K562 (cell line): ENCODE measurements around the gene DIP2B. TPM values are rescaled to one million over a fixed set of nuclear protein-coding genes. Genes with fewer than 3 reads are reported as not detected.

Source experiments
- ATAC-seq: fragments of 200-7000 bp; cut with Tn5 transposase; 3 replicates; pipeline ENCODE4 v1.9.1; 2020; ENCODE audit warnings: moderate library complexity
- BruUV-seq: library from RNA; stranded (reverse); fragments of 400-500 nt; replicated peaks from 2 replicates; lab custom pipeline; 2021; lab: Mats Ljungman, UMichigan
- CTCF ChIA-PET: fragments of 300-600 bp; formaldehyde crosslinking; extraction: SDS; loops from one replicate; lab custom pipeline; 2021; ENCODE audit warnings: low intra/inter-chr PET ratio; lab: Yijun Ruan, JAX
- POLR2A ChIA-PET: fragments of 300-600, 350-650 bp; sonication (Branson Sonifier 250); formaldehyde crosslinking; extraction: SDS; loops from one replicate; lab custom pipeline; 2021; ENCODE audit warnings: antibody characterized with exemption, inconsistent platforms; lab: Yijun Ruan, JAX
- DNase-seq, 4 experiments: peaks; one replicate each; pipeline versions ENCODE4 v3.0.0 to v3.0.0-alpha.2; 2011 to 2018; ENCODE audit warnings: low spot score in 3 of 4, mixed read lengths in 3 of 4; ENCODE audit errors: extremely low read depth in 1 of 4
- FAIRE-seq: peaks from 2 replicates; lab custom pipeline; 2011; peaks lifted over from hg19 to GRCh38; lab: Jason Lieb, UNC
- H2AFZ ChIP-seq: 2 replicates; pipeline ENCODE4 v1.6.0; 2011; ENCODE audit warnings: low read depth, low read length, control low read depth, inconsistent platforms
- H3K27ac ChIP-seq: fragments of 200-600 bp; 3 replicates; pipeline ENCODE4 v1.8.0; 2011; ENCODE audit warnings: low read depth, mild to moderate bottlenecking, control low read depth, inconsistent platforms, low read length, moderate library complexity, mixed read lengths; ENCODE audit errors: extremely low read depth
- H3K27me3 ChIP-seq, 2 experiments: fragments of 300-600 bp in 1 of 2; 2 replicates in 1 of 2; 3 replicates in 1 of 2; pipeline versions ENCODE4 v1.6.0 to v1.8.0; 2011; ENCODE audit warnings: inconsistent platforms in 2 of 2, low read length in 2 of 2, mild to moderate bottlenecking in 1 of 2, mixed read lengths in 1 of 2, moderate library complexity in 1 of 2; ENCODE audit not compliant: control insufficient read depth in 2 of 2, insufficient read depth in 2 of 2
- H3K36me3 ChIP-seq: fragments of 300-600 bp; 3 replicates; pipeline ENCODE4 v1.8.0; 2011; ENCODE audit warnings: mild to moderate bottlenecking, low read length, inconsistent platforms; ENCODE audit not compliant: control insufficient read depth, insufficient read depth
- H3K4me1 ChIP-seq, 2 experiments: fragments of 200-600 bp in 1 of 2; replicated peaks in 1 of 2; 2 replicates in 1 of 2; 3 replicates in 1 of 2; pipeline versions ENCODE4 v1.5.1 to v1.8.0; 2011; ENCODE audit warnings: inconsistent platforms in 2 of 2, low read length in 2 of 2, mild to moderate bottlenecking in 1 of 2, mixed read lengths in 1 of 2, moderate library complexity in 1 of 2; ENCODE audit not compliant: control insufficient read depth in 2 of 2, insufficient read depth in 2 of 2
- H3K4me2 ChIP-seq: 2 replicates; pipeline ENCODE4 v1.6.1; 2011; ENCODE audit warnings: low read length, control low read depth, inconsistent platforms, mixed read lengths; ENCODE audit not compliant: insufficient read depth
- H3K4me3 ChIP-seq: fragments of 200-600 bp; sonication (generic), shearing (Covaris generic); 2 replicates; pipeline ENCODE4 v1.5.1; 2016; ENCODE audit warnings: control low read depth, inconsistent platforms
- H3K79me2 ChIP-seq: fragments of 200-600 bp; 3 replicates; pipeline ENCODE4 v1.8.0; 2011; ENCODE audit warnings: low read length, inconsistent platforms; ENCODE audit not compliant: control insufficient read depth, insufficient read depth
- H3K9ac ChIP-seq, 2 experiments: 2 replicates each; pipeline versions ENCODE4 v1.6.0 to v1.6.1; 2011; ENCODE audit warnings: low read depth in 2 of 2, low read length in 2 of 2, control low read depth in 1 of 2, inconsistent platforms in 1 of 2, mild to moderate bottlenecking in 1 of 2, mixed read lengths in 1 of 2; ENCODE audit not compliant: insufficient read depth in 1 of 2
- H3K9me1 ChIP-seq: one replicate; pipeline ENCODE4 v1.6.0; 2011; ENCODE audit warnings: inconsistent platforms, mild to moderate bottlenecking, low read length, moderate library complexity; ENCODE audit not compliant: control insufficient read depth, insufficient read depth
- H3K9me3 ChIP-seq: replicated peaks from 2 replicates; pipeline ENCODE4 v1.5.1; 2011; ENCODE audit warnings: low read depth, low read length, inconsistent platforms; ENCODE audit not compliant: control insufficient read depth, insufficient read depth
- H4K20me1 ChIP-seq: replicated peaks from 2 replicates; pipeline ENCODE4 v1.6.1; 2011; ENCODE audit warnings: low read length, inconsistent platforms, mixed read lengths; ENCODE audit not compliant: control insufficient read depth, insufficient read depth
- CHD7 ChIP-seq: fragments of 200-600 bp; sonication (generic); IDR thresholded peaks from one replicate; pipeline ENCODE4 v1.6.1; 2012; ENCODE audit warnings: mild to moderate bottlenecking, low read depth, low read length, inconsistent platforms
- DPF2 ChIP-seq: fragments of 450-650 bp; IDR thresholded peaks from 2 replicates; pipeline ENCODE4 v1.6.1; 2016
- NELFE ChIP-seq: IDR thresholded peaks from 2 replicates; pipeline ENCODE4 v1.6.1; 2011; ENCODE audit warnings: mild to moderate bottlenecking; ENCODE audit not compliant: insufficient read depth, insufficient read length
- TAF15 ChIP-seq: fragments of 200-400 bp; formaldehyde crosslinking; IDR thresholded peaks from 2 replicates; pipeline ENCODE4 v1.6.1; 2017; ENCODE audit warnings: mild to moderate bottlenecking, low read depth, low read length, moderate library complexity
- ZNF511 ChIP-seq: sonication (generic); formaldehyde crosslinking; IDR thresholded peaks from 2 replicates; pipeline ENCODE4 v1.8.0; 2022; ENCODE audit warnings: mild to moderate bottlenecking, missing genetic modification reagents
- ZNF561 ChIP-seq: fragments of 450-650 bp; formaldehyde crosslinking; conservative IDR thresholded peaks from 2 replicates; pipeline ENCODE4 v1.4.0; 2020; ENCODE audit warnings: mild to moderate bottlenecking, moderate library complexity
- WGBS: fragments of 100-300 bp; shearing (Covaris generic); methylation state at CpG from one replicate; pipeline ENCODE4 v1.1.6; 2016; ENCODE audit warnings: low coverage, mixed read lengths; ENCODE audit not compliant: insufficient coverage; ENCODE audit errors: missing lambda C conversion rate; 5-methylcytosine and 5-hydroxymethylcytosine counted together
- in situ Hi-C: fragments of 300-500 bp; cut with MboI; formaldehyde crosslinking; loops from 4 replicates; pipeline ENCODE4 v1.15.0; 2018; ENCODE audit warnings: inconsistent platforms, mixed read lengths
- intact Hi-C: fragments of 100-400 bp; cut with micrococcal nuclease; formaldehyde crosslinking; loops from 2 replicates; pipeline ENCODE4 v1.14.2; 2022
- polyA plus RNA-seq, 8 experiments: library from polyadenylated mRNA; depleted of rRNA in 4 of 8; stranded (reverse) in 5 of 8; unstranded in 3 of 8; fragments of >200 nt; fragmentation: Nextera tagmentation in 2 of 8; fragmentation: Illumina TruSeq in 1 of 8; extraction: Ambion mirVana in 2 of 8; extraction: Trizol in 1 of 8; gene quantifications; 2 replicates each; pipeline versions ENCODE4 v1.2.1 to v1.2.3, GENCODE V29; 2011 to 2014; ENCODE audit warnings: inconsistent platforms in 1 of 8, missing spikeins in 1 of 8
- total RNA-seq, 7 experiments: library from RNA; depleted of rRNA in 6 of 7; stranded (reverse); fragments of >200 nt in 6 of 7; fragmentation: Illumina TruSeq in 2 of 7; extraction: Trizol in 2 of 7; gene quantifications; 2 replicates each; pipeline versions ENCODE4 v1.2.1 to v1.2.3, GENCODE V29; 2011 to 2021; ENCODE audit warnings: low replicate concordance in 1 of 7
- TF ChIP-seq, protein P1 (sequence below): fragments of 150-350 bp; conservative IDR thresholded peaks from 2 replicates; pipeline ENCODE4 v1.6.1; 2014; ENCODE audit warnings: low read length

Gene DIP2B
- total and polyA plus RNA-seq, 9 of the 15 experiments (the other 6 are each of a cell fraction or from before 2014, with no cell fraction given), result 4.6 to 26.1 (median 18.8) TPM

GRCh38 chr12:50477241-50477832 is 27.4 kb upstream of the DIP2B start:
- ChIA-PET CTCF (no interaction called here), POLR2A (no interaction called here)
- H3K9me1 ChIP-seq, result no peaks in the 10 kb centered on the region
- intact Hi-C loops (no loop called here), in situ Hi-C loops (no loop called here)
- BruUV-seq, result no TSS peak
- no peaks in the 10 kb centered on the region for H4K20me1 ChIP-seq
- no peak for DNase-seq
- H3K9ac ChIP-seq, result no peak overlapping the region
- FAIRE-seq, result no peak
- H3K27ac ChIP-seq, result no peak overlapping the region
- H3K4me1 ChIP-seq, result no peaks in the 10 kb centered on the region
- peaks cover 60% of the 10 kb centered on the region; the same call in 2 of the 3 replicates for H3K36me3 ChIP-seq
- no peak for TF ChIP-seq ZNF561 (CRISPR knock-in tag)
- no peak for TF ChIP-seq ZNF511
- TF ChIP-seq CHD7, result no peak
- TF ChIP-seq TAF15, result no peak
- TF ChIP-seq, protein P1, sequence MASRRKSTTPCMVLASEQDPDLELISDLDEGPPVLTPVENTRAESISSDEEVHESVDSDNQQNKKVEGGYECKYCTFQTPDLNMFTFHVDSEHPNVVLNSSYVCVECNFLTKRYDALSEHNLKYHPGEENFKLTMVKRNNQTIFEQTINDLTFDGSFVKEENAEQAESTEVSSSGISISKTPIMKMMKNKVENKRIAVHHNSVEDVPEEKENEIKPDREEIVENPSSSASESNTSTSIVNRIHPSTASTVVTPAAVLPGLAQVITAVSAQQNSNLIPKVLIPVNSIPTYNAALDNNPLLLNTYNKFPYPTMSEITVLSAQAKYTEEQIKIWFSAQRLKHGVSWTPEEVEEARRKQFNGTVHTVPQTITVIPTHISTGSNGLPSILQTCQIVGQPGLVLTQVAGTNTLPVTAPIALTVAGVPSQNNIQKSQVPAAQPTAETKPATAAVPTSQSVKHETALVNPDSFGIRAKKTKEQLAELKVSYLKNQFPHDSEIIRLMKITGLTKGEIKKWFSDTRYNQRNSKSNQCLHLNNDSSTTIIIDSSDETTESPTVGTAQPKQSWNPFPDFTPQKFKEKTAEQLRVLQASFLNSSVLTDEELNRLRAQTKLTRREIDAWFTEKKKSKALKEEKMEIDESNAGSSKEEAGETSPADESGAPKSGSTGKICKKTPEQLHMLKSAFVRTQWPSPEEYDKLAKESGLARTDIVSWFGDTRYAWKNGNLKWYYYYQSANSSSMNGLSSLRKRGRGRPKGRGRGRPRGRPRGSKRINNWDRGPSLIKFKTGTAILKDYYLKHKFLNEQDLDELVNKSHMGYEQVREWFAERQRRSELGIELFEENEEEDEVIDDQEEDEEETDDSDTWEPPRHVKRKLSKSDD, result no peak
- no peak for TF ChIP-seq NELFE
- no peak for TF ChIP-seq DPF2
- no peaks in the 10 kb centered on the region for H3K9me3 ChIP-seq
- no peak overlapping the region for H3K4me3 ChIP-seq
- no peak overlapping the region for H2AFZ ChIP-seq
- no peak for ATAC-seq
- no peaks in the 10 kb centered on the region for H3K27me3 ChIP-seq
- 94% methylated on average over 1 of the region's 1 CpG for WGBS
- H3K79me2 ChIP-seq, result no peaks in the 10 kb centered on the region
- H3K4me2 ChIP-seq, result no peak overlapping the region
